ENCODE data around the gene SLC25A5. TPM values are rescaled to one million over a fixed set of nuclear protein-coding genes. Genes with fewer than 3 reads are reported as not detected.
"Not testable (repeated sequence)": the region's sequence is repeated elsewhere in the genome, so short reads cannot be mapped to it uniquely, and the experiment has no call there.

Gene SLC25A5
- 158 TPM for total RNA-seq
- long read RNA-seq, transcript SLC25A5-203 (2 exons, 433 nt): minor isoform, 6 of 235 reads
- long read RNA-seq, transcript SLC25A5-201 (4 exons, 1,274 nt): major isoform, 218 of 235 reads
- long read RNA-seq, partial matches to known transcripts: 8 of 235 reads
- long read RNA-seq, other reads (novel, unspliced or antisense): 3 of 235 reads

DNA sequence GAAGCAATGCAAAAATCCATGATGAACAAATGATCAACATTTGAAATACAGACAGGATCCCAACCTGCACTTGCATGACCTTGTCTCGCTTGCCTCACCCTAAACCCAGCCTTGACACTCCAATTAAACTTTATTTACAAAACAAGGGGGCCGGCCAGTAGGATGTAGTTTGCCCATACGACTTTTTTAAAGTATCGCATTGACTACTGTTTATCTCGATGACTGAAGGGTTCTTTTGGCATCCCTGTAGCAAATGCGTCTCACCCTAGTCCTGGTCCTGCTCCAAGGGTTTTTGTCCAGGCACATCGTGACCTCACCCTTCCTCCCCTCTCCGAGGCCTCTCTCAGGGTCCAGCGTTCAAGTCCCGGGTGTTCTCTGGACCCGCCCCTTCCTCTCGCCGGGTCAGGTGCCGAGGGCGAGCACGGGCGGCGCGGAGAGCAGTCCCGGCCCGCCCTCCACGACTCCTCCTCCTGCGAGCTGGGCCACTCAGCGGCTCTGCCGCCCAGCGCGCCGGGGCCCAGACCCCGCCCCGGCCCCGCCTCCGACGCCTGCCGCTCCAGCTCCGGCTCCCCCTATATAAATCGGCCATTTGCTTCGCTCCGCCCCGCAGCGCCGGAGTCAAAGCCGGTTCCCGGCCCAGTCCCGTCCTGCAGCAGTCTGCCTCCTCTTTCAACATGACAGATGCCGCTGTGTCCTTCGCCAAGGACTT lies at the start of gene SLC25A5:
Gene SLC25A5, plus strand, starts transcription at position 603 of the 709 bp plus-strand sequence. Its CDS starts 72 bp downstream, at position 675.
- DNase-seq (peak; percentile 91), ATAC-seq (peak; percentile 97)
- intact Hi-C loops (cut with micrococcal nuclease): no loop called here

GRCh38 chrX:119419146-119419545 lies 49.1 kb upstream of the SLC25A5 start:
- intact Hi-C loops (cut with micrococcal nuclease): no loop called here
- ATAC-seq: no peak
- no peak for DNase-seq

DNA sequence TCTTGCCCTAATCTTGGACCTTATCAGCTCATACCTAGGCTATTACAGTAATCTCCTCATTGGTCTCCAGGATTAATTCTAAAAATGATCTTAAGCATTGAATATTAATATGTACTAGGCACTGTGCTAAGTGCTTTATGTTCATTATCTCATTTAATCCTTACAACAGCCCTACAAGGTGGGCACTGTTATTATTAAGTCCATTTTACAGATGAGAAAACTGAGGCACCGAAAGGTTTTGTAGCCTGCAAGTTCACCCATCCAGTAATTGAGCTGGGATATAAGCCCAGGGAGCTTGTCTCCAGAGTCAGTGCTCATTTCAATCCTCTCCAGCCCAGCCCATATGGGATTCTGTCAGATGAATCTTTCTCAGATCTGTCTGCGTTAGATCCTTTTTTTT lies 48.3 kb upstream of the SLC25A5 start:
- no peak for DNase-seq
- intact Hi-C loops (cut with micrococcal nuclease): no loop called here
- no peak for ATAC-seq

DNA sequence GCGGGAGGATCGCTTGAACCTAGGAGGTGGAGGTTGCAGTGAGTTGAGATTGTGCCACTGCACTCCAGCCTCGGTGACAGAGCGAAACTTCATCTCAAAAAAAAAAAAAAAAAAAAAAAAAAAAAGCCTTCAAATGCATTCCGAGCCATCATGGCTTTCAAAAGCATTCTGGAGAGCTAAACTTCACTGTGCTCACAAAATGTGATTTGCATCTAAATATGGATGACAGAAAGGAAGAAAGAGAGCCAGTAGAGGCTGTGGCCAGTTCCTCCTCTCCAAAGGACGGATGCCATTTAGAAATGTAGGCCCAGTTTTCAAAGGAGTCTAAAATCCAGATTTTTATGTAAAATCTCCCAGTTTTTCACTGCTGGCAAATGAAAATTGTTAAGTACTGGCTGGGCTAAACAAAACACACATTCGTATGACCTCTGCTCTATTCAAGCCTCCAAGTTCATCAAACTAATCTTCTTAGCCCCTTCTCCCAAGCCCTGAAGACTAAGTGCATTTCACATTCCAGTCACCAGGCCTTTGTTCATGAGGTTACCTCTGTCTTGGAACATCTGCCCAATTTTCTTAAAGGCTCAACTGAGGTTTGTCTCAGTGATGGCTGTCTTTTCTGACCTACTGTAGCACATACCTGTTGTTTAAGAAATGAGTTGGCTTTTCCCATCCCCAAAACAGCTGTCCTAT lies 47.1 kb upstream of the SLC25A5 start:
- no peak for ATAC-seq
- intact Hi-C loops (cut with micrococcal nuclease): no loop called here
- no peak for DNase-seq

DNA sequence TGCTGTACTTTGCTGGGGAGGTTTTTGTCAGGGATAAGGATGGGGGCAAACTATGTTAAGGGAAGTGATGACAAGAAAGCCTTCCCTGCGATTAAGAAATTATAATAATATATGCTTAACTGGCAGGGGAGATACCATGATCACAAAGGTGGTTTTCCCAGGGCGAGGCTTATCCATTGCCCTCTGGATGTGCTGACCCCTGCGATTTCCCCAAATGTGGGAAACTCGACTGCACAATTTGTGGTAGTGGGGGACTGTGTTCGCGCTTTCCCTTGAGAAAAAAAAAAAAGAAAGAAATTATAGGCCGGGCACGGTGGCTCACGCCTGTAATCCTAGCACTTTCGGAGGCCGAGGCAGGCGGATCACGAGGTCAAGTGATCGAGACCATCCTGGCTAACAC lies 44.6 kb upstream of the SLC25A5 start:
- DNase-seq (no peak), ATAC-seq (no peak)
- intact Hi-C loops (cut with micrococcal nuclease): no loop called here

- ATAC-seq (no peak), DNase-seq (no peak)
- intact Hi-C loops (cut with micrococcal nuclease): no loop called here
Observed at GRCh38 chrX:119424999-119425398, 43.2 kb upstream of the SLC25A5 start.

GRCh38 chrX:119427024-119427794 lies 41.0 kb upstream of the SLC25A5 start:
- ATAC-seq (peak; percentile 98), DNase-seq (peak; percentile 46)
- intact Hi-C loops (cut with micrococcal nuclease): no loop called here

DNA sequence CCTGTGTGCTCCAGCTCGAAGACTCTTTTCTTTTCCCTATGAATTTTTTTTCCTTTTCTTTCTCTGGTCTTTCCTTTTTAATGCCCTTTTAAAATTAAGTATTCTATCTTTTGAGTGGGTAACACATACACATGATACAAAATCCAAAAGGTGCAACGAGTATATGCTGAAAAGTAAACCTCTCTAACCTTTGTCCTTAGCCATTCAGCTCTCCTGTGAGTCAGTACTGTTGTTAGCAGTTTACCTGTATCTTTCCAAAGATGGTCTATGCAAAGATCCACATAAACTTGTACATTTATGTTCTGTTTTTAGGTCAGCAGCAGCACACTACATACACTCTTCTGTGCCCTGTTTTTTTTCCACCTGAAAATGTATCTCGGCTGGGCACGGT lies 40.5 kb upstream of the SLC25A5 start:
- no peak for ATAC-seq
- intact Hi-C loops (cut with micrococcal nuclease): no loop called here
- no peak for DNase-seq

DNA sequence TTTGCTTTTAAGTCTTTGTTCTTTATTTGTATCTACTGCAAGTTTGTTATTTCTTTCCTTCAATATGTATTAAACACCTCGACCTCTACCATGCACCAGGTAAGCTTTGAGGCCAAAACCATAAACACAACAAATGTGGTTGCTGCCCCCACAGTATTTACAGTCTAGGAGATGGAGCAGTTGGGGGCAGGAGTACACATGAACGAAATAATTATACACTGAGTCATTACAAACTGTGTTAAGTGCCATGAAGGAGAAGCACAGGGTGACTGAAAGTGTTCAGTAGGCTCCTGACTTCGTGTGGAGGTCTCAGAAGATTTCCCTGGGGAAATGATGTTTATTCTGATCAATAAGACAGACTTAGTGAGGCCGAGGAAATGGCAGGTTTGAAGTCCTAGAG lies 38.8 kb upstream of the SLC25A5 start:
- DNase-seq (no peak), ATAC-seq (no peak)
- intact Hi-C loops (cut with micrococcal nuclease): no loop called here

DNA sequence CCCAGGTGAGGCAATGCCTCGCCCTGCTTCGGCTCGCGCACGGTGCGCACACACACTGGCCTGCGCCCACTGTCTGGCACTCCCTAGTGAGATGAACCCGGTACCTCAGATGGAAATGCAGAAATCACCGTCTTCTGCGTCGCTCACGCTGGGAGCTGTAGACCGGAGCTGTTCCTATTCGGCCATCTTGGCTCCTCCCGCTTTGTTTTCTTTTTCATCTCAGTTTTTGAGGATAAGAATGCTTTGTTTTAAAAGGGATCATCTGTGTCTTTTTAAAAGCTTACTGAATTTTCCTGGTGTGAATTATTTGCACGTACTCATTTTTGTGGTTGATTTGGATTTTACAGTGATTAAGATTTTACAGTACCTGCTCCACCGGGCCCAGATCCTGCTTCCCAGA lies 26.9 kb upstream of the SLC25A5 start:
- intact Hi-C loops (cut with micrococcal nuclease); DNase-seq; ATAC-seq: not testable (repeated sequence)

DNA sequence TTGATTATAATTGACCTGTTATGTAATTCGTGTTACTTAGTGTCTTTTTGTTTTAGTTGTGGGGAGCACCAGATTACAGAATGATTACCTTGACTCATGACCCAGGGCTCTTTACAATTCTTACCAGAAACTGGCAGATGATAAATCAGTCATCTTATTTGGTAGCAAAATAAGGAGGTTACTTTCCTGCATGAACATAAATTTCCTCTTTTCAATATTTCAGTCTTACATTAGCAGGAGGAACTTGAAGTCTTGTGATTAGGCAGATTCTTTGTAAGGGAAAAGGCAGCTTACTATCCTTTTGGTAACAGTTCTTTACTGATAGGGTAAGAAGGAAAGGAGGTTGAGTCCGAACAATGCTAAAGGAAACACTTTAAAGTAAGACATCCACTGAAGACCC lies 26.0 kb upstream of the SLC25A5 start:
- ATAC-seq: no peak
- no peak for DNase-seq
- intact Hi-C loops (cut with micrococcal nuclease): no loop called here

- intact Hi-C loops (cut with micrococcal nuclease): no loop called here
- DNase-seq (no peak), ATAC-seq (no peak)
Observed at GRCh38 chrX:119453202-119453601, 15.0 kb upstream of the SLC25A5 start.

- intact Hi-C loops (cut with micrococcal nuclease): no loop called here
- no peak for DNase-seq
- ATAC-seq: no peak
Observed at GRCh38 chrX:119455264-119455663, 13.0 kb upstream of the SLC25A5 start.

- intact Hi-C loops (cut with micrococcal nuclease): no loop called here
- DNase-seq: no peak
- ATAC-seq: no peak
Observed at GRCh38 chrX:119459181-119459580, 9.1 kb upstream of the SLC25A5 start.

DNA sequence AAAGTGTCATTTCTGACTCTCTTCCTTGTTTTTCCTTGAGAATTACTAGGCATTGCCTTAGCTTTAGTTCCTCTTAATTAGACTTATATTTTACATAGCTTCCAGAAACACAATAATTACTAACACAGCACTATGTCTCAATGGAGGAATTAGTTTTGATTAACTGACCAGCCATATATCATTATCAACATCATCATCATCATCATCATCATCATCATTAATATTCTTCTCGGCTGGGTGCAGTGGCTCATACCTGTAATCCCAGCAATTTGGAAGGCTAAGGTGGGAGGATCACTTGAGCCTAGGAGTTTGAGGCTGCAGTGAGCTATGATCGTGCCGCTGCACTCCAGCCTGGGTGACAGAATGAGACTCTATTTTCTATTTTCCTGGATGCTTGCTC lies 2.7 kb upstream of the SLC25A5 start:
- no peak for DNase-seq
- intact Hi-C loops (cut with micrococcal nuclease): no loop called here
- no peak for ATAC-seq

GRCh38 chrX:119466970-119467369 lies 1.3 kb upstream of the SLC25A5 start:
- DNase-seq: no peak
- intact Hi-C loops (cut with micrococcal nuclease): no loop called here
- ATAC-seq: no peak

DNA sequence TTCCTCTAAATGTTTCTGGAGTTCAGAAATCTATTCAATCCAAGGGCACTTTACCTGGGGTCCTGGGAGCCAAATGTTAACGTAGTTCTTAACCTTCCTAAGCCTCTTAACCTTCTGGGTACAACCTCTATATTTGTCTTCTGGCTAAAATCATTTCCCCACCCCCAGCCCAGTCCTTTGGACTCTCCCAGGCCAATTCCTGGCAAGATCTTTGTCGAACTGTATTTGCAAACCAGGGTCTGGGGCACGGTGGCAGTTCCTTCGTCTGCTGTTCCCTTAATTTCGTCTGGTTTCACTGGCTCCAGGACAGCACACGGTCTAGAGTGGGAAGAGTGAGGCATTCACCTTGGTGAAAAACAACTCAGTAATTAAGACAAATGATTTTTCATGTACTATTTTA lies 811 bp upstream of the SLC25A5 start:
- no peak for ATAC-seq
- intact Hi-C loops (cut with micrococcal nuclease): no loop called here
- no peak for DNase-seq

GRCh38 chrX:119468551-119469312 lies 488 bp downstream of the SLC25A5 start:
- peak; percentile 90 for ATAC-seq
- intact Hi-C loops (cut with micrococcal nuclease): no loop called here
- DNase-seq: peak; percentile 95

DNA sequence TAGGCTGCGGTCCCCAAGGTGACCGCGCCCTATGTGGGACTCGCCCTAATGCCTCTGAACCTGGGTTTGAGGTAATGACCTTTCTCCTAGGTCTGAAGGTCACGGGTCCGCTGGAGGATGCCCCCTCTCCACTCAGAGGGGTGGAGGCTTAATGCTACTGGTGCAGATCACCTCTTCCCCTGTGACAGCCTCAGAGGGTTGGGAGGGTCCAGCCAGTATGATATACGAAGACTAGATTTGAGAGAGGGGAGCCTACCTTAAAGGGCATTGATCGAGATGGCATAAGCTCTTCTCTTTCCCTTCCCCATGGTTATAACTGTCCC lies 1.0 kb downstream of the SLC25A5 start:
- intact Hi-C loops (cut with micrococcal nuclease): no loop called here
- peak; percentile 13 for ATAC-seq
- DNase-seq: no peak
